SK-N-MC (cell line): ENCODE measurements around the gene CLIC5.

ENCODE experiments used
- EZH2 ChIP-seq: fragments of 200-600 bp; sonication (generic); IDR thresholded peaks from one replicate; pipeline ENCODE4 v1.6.1; 2017; ENCODE audit warnings: antibody characterized with exemption
- POLR2AphosphoS5 ChIP-seq: IDR thresholded peaks from 2 replicates; pipeline ENCODE4 v1.6.1; 2012; ENCODE audit warnings: mild to moderate bottlenecking, low read depth, low read length, borderline replicate concordance

DNA sequence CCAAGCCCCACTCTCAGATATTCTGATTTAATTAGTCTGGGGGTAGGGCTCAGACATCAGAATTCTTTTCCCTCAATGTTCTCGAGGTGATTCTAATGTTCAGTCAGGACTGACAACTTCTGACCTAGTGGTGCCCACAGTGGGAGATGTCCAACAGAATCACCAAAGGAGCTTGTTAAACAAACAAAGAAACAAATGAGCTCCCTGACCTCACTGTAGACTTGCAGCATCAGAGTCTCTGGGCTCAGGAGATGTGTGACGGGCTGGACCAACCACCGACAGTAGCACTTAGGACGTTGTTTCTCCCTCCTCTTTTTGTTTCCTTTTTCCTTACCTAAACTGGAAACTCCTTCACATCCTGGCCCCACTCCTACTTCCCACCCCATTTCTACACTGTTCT, 49.3 kb downstream of the CLIC5 start:
- TF ChIP-seq POLR2AphosphoS5: no peak
- TF ChIP-seq EZH2: no peak
